Measurements from ENCODE around the gene GNB1L. TPM values are rescaled to one million over a fixed set of nuclear protein-coding genes. Genes with fewer than 3 reads are reported as not detected.

The GNB1L gene
- total RNA-seq, 1 experiment from 2014 or later = 15.8 TPM

DNA sequence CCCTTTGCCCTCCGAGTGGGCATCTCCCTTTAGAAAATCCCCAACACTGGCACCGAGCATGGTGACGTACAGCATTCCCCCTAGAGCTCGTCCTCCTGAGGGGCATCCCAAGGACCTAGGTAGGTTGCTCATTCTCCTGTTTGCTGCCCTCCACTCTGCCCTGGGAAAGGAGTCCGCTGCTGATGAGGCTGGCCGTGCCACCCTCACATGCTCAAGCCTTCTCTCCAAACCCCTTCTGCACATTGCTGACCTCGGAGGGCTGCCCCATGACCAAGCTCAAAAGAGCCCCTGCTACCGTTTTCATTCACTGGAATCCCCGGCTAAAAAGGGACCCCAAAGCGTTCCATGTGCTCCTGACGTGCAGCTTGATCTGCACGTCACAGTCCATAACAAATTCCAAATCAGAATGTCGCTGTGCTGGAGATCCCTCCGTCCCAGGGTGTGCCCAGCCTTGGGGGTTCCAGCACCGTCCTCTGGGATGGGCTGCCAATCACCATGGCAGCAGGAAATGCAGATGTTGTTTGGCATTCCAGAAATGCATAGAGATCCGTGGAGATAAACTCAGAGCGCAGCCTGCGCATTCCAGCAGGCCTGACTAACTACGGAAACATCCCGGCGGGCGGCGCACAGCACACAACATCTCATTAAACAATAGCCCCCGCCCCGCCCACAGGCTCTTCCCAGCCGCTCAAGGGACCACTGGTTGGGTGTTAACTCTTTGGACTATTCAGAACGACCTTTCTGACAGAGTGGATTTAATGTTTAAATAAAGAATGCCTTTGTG lies 26.3 kb upstream of the GNB1L start:
- H3K4me1 Mint-ChIP-seq (ENCODE audit: low read depth, unreplicated experiment) = peaks cover 13% of the 10 kb centered on the region
- Histone ChIP-seq H3K4me1 (peaks cover 38% of the 10 kb centered on the region), H3K36me3 (ENCODE audit: control insufficient read depth, insufficient read depth, low read length) (no peaks in the 10 kb centered on the region; the same call in 1 of the 2 replicates), H3K9me3 (no peaks in the 10 kb centered on the region), H3K27me3 (replicated peaks; ENCODE audit: control insufficient read depth, insufficient read depth, low read length) (no peaks in the 10 kb centered on the region), H3K4me3 (ENCODE audit: low read depth, low read length) (no peak overlapping the region)
- intact Hi-C loops (cut with micrococcal nuclease; ENCODE audit: unreplicated experiment) = loop anchor here (1.0 to 2.0 kb wide), 2 partner anchors 26 to 31 kb away; partner anchors contain the start of genes GNB1L and RTL10
- ChIA-PET CTCF (interaction anchor here (1.1 to 1.4 kb wide), 2 partner anchors 31 to 157 kb away, joined by 3 to 6 read pairs; no protein-coding TSS in a partner anchor), POLR2A (interaction anchor here (1.1 to 1.3 kb wide), 2 partner anchors 25 to 31 kb away, joined by 5 read pairs; no protein-coding TSS in a partner anchor)
- H3K9me3 Mint-ChIP-seq (ENCODE audit: unreplicated experiment) = no peaks in the 10 kb centered on the region
- peaks cover 28% of the 10 kb centered on the region for H3K36me3 Mint-ChIP-seq (ENCODE audit: insufficient read depth, unreplicated experiment)
- H3K27me3 Mint-ChIP-seq (ENCODE audit: insufficient read depth, unreplicated experiment) = no peaks in the 10 kb centered on the region
- TF ChIP-seq, protein P1, sequence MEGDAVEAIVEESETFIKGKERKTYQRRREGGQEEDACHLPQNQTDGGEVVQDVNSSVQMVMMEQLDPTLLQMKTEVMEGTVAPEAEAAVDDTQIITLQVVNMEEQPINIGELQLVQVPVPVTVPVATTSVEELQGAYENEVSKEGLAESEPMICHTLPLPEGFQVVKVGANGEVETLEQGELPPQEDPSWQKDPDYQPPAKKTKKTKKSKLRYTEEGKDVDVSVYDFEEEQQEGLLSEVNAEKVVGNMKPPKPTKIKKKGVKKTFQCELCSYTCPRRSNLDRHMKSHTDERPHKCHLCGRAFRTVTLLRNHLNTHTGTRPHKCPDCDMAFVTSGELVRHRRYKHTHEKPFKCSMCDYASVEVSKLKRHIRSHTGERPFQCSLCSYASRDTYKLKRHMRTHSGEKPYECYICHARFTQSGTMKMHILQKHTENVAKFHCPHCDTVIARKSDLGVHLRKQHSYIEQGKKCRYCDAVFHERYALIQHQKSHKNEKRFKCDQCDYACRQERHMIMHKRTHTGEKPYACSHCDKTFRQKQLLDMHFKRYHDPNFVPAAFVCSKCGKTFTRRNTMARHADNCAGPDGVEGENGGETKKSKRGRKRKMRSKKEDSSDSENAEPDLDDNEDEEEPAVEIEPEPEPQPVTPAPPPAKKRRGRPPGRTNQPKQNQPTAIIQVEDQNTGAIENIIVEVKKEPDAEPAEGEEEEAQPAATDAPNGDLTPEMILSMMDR (IDR thresholded peaks at IDR 0.05; ENCODE audit: insufficient read depth in 1 of 2, low read depth in 1 of 2, low read length in 1 of 2, severe bottlenecking in 1 of 2, unreplicated experiment in 1 of 2) = no peak
- no TSS peak for BruUV-seq (replicated peaks)
- peak; percentile 93 to 94 for DNase-seq
- peak overlapping the region; percentile 100 for H3K27ac Mint-ChIP-seq (ENCODE audit: unreplicated experiment)
- peak overlapping the region; percentile 72 for H3K4me3 Mint-ChIP-seq (ENCODE audit: unreplicated experiment)

DNA sequence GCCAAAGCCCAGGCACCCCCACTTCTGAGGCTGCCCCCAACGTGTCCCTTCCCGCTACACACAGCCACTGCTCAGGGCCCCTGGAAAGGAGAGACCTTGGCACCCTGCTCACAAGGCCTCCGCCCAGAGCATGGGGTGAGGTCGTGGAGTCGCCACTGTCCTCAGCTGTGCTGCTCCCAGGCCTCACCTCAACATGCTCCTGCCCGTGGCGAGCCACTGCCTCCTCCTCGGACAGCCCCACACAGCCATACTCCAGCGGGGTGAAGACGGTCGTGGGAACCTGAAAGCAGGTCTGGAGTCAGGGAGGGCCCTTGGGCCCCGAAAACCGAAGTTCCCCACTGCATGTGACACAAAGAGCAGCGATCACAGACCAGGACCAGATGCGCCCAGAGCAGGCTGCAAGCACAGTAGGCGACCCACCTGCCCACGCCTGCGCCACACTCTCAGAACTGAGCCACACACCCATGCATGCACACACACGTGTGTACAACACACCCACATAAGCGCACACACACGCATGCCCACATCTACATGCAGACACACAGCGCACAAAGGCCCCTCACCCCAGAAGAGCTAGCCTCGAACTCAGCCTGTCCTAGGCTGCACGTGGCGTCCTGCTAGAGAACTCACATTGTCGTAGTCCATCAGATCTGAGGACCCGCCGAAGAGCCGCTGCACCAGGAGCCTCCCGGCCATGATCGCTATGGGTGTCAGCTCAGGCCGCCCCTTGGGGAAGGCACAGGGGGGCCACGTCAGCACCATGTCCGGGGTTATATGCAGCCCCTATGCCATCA lies 25.5 kb upstream of the GNB1L start:
- Histone ChIP-seq H3K27me3 (replicated peaks; ENCODE audit: control insufficient read depth, insufficient read depth, low read length) (no peaks in the 10 kb centered on the region), H3K36me3 (ENCODE audit: control insufficient read depth, insufficient read depth, low read length) (no peaks in the 10 kb centered on the region; the same call in 1 of the 2 replicates), H3K4me1 (peaks cover 38% of the 10 kb centered on the region), H3K4me3 (ENCODE audit: low read depth, low read length) (no peak overlapping the region), H3K9me3 (no peaks in the 10 kb centered on the region)
- intact Hi-C loops (cut with micrococcal nuclease; ENCODE audit: unreplicated experiment) = loop anchor here (2.0 kb wide), 1 partner anchor 25 kb away; the partner anchor contains the start of genes GNB1L and RTL10
- no peaks in the 10 kb centered on the region for H3K9me3 Mint-ChIP-seq (ENCODE audit: unreplicated experiment)
- BruUV-seq (replicated peaks) = TSS peak; percentile 68
- no peaks in the 10 kb centered on the region for H3K27me3 Mint-ChIP-seq (ENCODE audit: insufficient read depth, unreplicated experiment)
- peak in 1 of 2 experiments; percentile 31 for DNase-seq
- TF ChIP-seq, protein P1 (IDR thresholded peaks at IDR 0.05; ENCODE audit: insufficient read depth in 1 of 2, low read depth in 1 of 2, low read length in 1 of 2, severe bottlenecking in 1 of 2, unreplicated experiment in 1 of 2) = no peak
- peak overlapping the region; percentile 100 for H3K27ac Mint-ChIP-seq (ENCODE audit: unreplicated experiment)
- H3K4me3 Mint-ChIP-seq (ENCODE audit: unreplicated experiment) = peak overlapping the region; percentile 72
- ChIA-PET CTCF (interaction anchor here (1.1 to 1.4 kb wide), 2 partner anchors 30 to 156 kb away, joined by 3 to 6 read pairs; no protein-coding TSS in a partner anchor), POLR2A (interaction anchor here (1.1 to 1.3 kb wide), 2 partner anchors 25 to 30 kb away, joined by 5 read pairs; no protein-coding TSS in a partner anchor)
- H3K36me3 Mint-ChIP-seq (ENCODE audit: insufficient read depth, unreplicated experiment) = peaks cover 24% of the 10 kb centered on the region
- peaks cover 13% of the 10 kb centered on the region for H3K4me1 Mint-ChIP-seq (ENCODE audit: low read depth, unreplicated experiment)

DNA sequence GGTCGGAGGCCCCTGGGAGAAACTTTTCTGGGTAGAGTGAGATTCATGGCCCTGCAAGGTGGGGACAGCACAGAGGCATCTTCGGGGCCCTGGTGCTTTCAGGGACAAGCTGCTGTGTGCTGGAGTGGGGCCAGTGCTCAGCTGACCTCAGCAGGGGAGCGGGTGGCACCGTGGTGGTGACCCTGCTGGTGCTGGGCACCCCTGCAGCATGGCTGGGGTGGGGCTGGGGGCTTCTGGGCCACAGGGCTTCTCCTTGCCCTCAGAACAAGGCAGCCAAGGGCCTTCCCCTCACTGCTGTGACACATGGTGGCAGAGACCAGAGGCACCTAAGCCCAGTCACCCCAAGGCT lies 24.9 kb upstream of the GNB1L start:
- POLR2A ChIA-PET = no interaction called here
- H3K27me3 Mint-ChIP-seq (ENCODE audit: insufficient read depth, unreplicated experiment) = no peaks in the 10 kb centered on the region
- BruUV-seq (replicated peaks) = no TSS peak

More for the DNA sequence above, 24.9 kb upstream of the GNB1L start:
- Mint-ChIP-seq H3K27ac (ENCODE audit: unreplicated experiment) (peak overlapping the region; percentile 100), H3K9me3 (ENCODE audit: unreplicated experiment) (no peaks in the 10 kb centered on the region), H3K36me3 (ENCODE audit: insufficient read depth, unreplicated experiment) (peaks cover 22% of the 10 kb centered on the region), H3K4me1 (ENCODE audit: low read depth, unreplicated experiment) (peaks cover 13% of the 10 kb centered on the region), H3K4me3 (ENCODE audit: unreplicated experiment) (no peak overlapping the region)
- peak in 1 of 2 experiments; percentile 26 for DNase-seq
- H3K27me3 ChIP-seq (replicated peaks; ENCODE audit: control insufficient read depth, insufficient read depth, low read length) = no peaks in the 10 kb centered on the region
- H3K36me3 ChIP-seq (ENCODE audit: control insufficient read depth, insufficient read depth, low read length) = no peaks in the 10 kb centered on the region; the same call in 1 of the 2 replicates
- CTCF ChIA-PET = no interaction called here
- H3K4me1 ChIP-seq = peaks cover 38% of the 10 kb centered on the region
- H3K9me3 ChIP-seq = no peaks in the 10 kb centered on the region
- TF ChIP-seq, protein P1 (IDR thresholded peaks at IDR 0.05; ENCODE audit: insufficient read depth in 1 of 2, low read depth in 1 of 2, low read length in 1 of 2, severe bottlenecking in 1 of 2, unreplicated experiment in 1 of 2) = no peak
- no peak overlapping the region for H3K4me3 ChIP-seq (ENCODE audit: low read depth, low read length)
- intact Hi-C loops (cut with micrococcal nuclease; ENCODE audit: unreplicated experiment) = no loop called here
